H1 (cell line): ENCODE measurements around the gene APOL2. TPM values are rescaled to one million over a fixed set of nuclear protein-coding genes. Genes with fewer than 3 reads are reported as not detected.

Experiments
- ATF2 ChIP-seq: IDR thresholded peaks from 2 replicates; pipeline ENCODE4 v1.6.1; 2012; ENCODE audit warnings: low read length, inconsistent platforms
- MAX ChIP-seq: IDR thresholded peaks from 2 replicates; pipeline ENCODE4 v1.6.1; 2012; ENCODE audit warnings: inconsistent platforms
- TAF1 ChIP-seq: IDR thresholded peaks from 2 replicates; pipeline ENCODE4 v1.6.1; 2011; ENCODE audit warnings: mild to moderate bottlenecking, low read depth, low read length
- TEAD4 ChIP-seq: IDR thresholded peaks from 2 replicates; pipeline ENCODE4 v1.6.1; 2012; ENCODE audit warnings: low read depth, low read length, inconsistent platforms, mixed read lengths
- polyA plus RNA-seq, 7 experiments: library from polyadenylated mRNA; depleted of rRNA in 3 of 7; stranded (reverse) in 5 of 7; unstranded in 2 of 7; fragments of >200 nt in 5 of 7; fragments of 200-250 nt in 2 of 7; gene quantifications; 1 replicate in 5 of 7; 2 replicates in 1 of 7; 4 replicates in 1 of 7; pipeline versions ENCODE4 v1.2.1 to v1.2.3, GENCODE V29; 2011 to 2013; ENCODE audit warnings: missing spikeins in 2 of 7, mixed read lengths in 2 of 7
- total RNA-seq: library from RNA; stranded (reverse); fragmentation: NEBNext Ultra II Directional; extraction: Animal tissue kit (Norgen Biotek cat#: 25700); gene quantifications from 2 replicates; pipeline ENCODE4 v1.2.1, GENCODE V29; 2021

Gene APOL2
- total and polyA plus RNA-seq, 2 of the 8 experiments (the other 6 are each of a cell fraction or from before 2014, with no cell fraction given): 8.1 to 11.0 TPM

GRCh38 chr22:36208914-36209313 is 30.4 kb downstream of the APOL2 start (continued):
- no peak for TF ChIP-seq ATF2
- TF ChIP-seq TEAD4: no peak
- TF ChIP-seq TAF1: no peak
- no peak for TF ChIP-seq MAX
